ACHN (cell line): ENCODE results near the gene CD300LD.
A peak's percentile ranks its signal among the peaks of the same experiment; 100 is the strongest.
"Not testable (repeated sequence)": the region's sequence is repeated elsewhere in the genome, so short reads cannot be mapped to it uniquely, and the experiment has no call there.

Experiments used
- DNase-seq: peaks from one replicate; pipeline ENCODE4 v3.0.0-alpha.2; 2015
- in situ Hi-C: cut with HindIII; loops from 2 replicates; pipeline ENCODE4 v1.10.0; 2017; ENCODE audit warnings: low sequenced_read_pairs, low pct_ligation_motif_present, low pct_unique_long_range_greater_than_20kb

Gene CD300LD

GRCh38 chr17:74592087-74592990, at the start of gene CD300LD:
TSS of gene CD300LD (minus strand) at chr17:74592283. CDS start at chr17:74592202, 81 bp downstream.
- in situ Hi-C loops = no loop called here
- DNase-seq = no peak

GRCh38 chr17:74641224-74641957, 49.3 kb upstream of the CD300LD start:
- no peak for DNase-seq
- in situ Hi-C loops = no loop called here

- DNase-seq = no peak
- in situ Hi-C loops = no loop called here
Observed at GRCh38 chr17:74639704-74640151, 47.6 kb upstream of the CD300LD start.

GRCh38 chr17:74637926-74638325, 45.8 kb upstream of the CD300LD start:
- no peak for DNase-seq
- in situ Hi-C loops = no loop called here

- no peak for DNase-seq
- in situ Hi-C loops = no loop called here
Observed at GRCh38 chr17:74637265-74637664, 45.2 kb upstream of the CD300LD start.

GRCh38 chr17:74636541-74637085, 44.5 kb upstream of the CD300LD start:
- in situ Hi-C loops, DNase-seq: not testable (repeated sequence)

- in situ Hi-C loops = no loop called here
- no peak for DNase-seq
Observed at GRCh38 chr17:74635418-74635817, 43.3 kb upstream of the CD300LD start.

GRCh38 chr17:74633326-74633725, 41.2 kb upstream of the CD300LD start:
- DNase-seq = peak; percentile 10
- in situ Hi-C loops = no loop called here

- no peak for DNase-seq
- in situ Hi-C loops = no loop called here
Observed at GRCh38 chr17:74632617-74633016, 40.5 kb upstream of the CD300LD start.

- DNase-seq = no peak
- in situ Hi-C loops = no loop called here
Observed at GRCh38 chr17:74631468-74632450, 39.7 kb upstream of the CD300LD start.

- DNase-seq, in situ Hi-C loops: not testable (repeated sequence)
Observed at GRCh38 chr17:74630251-74630650, 38.2 kb upstream of the CD300LD start.

GRCh38 chr17:74625661-74626060, 33.6 kb upstream of the CD300LD start:
- in situ Hi-C loops = no loop called here
- DNase-seq = no peak

GRCh38 chr17:74624131-74624530, 32.0 kb upstream of the CD300LD start:
- in situ Hi-C loops = no loop called here
- DNase-seq = no peak

GRCh38 chr17:74623693-74624093, 31.6 kb upstream of the CD300LD start, which contains the start of gene CD300E:
TSS of gene CD300E (minus strand) at chr17:74623738. CDS start at chr17:74623621, 117 bp downstream.
- in situ Hi-C loops = no loop called here
- DNase-seq = no peak

- in situ Hi-C loops = no loop called here
- no peak for DNase-seq
Observed at GRCh38 chr17:74619077-74619673, 27.1 kb upstream of the CD300LD start.

GRCh38 chr17:74618451-74618850, 26.4 kb upstream of the CD300LD start:
- no peak for DNase-seq
- in situ Hi-C loops = no loop called here

GRCh38 chr17:74616696-74617095, 24.6 kb upstream of the CD300LD start:
- no peak for DNase-seq
- in situ Hi-C loops = no loop called here

GRCh38 chr17:74612046-74612445, 20.0 kb upstream of the CD300LD start:
- no peak for DNase-seq
- in situ Hi-C loops = no loop called here
